ENCODE results near the gene ZFHX2. TPM values are rescaled to one million over a fixed set of nuclear protein-coding genes. Genes with fewer than 3 reads are reported as not detected.
"Not testable (repeated sequence)": the region's sequence is repeated elsewhere in the genome, so short reads cannot be mapped to it uniquely, and the experiment has no call there.

ZFHX2 gene
- polyA plus RNA-seq, 1 donor (not counting 4 experiments of a cell fraction or from before 2014, with no cell fraction given): 0.18 TPM

- Histone ChIP-seq H3K9ac (ENCODE audit: control insufficient read depth, extremely low read depth, insufficient read depth, low read length) (no peak overlapping the region), H3K27me3 (ENCODE audit: control insufficient read depth, extremely low read depth, insufficient read depth, low read length) (no peaks in the 10 kb centered on the region), H3K27ac (ENCODE audit: control insufficient read depth, insufficient read depth, low read length) (no peak overlapping the region), H3K36me3 (ENCODE audit: control insufficient read depth in 2 of 2, extremely low read depth in 1 of 2, insufficient read depth in 2 of 2, low read length in 2 of 2) (no peaks in the 10 kb centered on the region), H3K4me1 (ENCODE audit: control insufficient read depth, extremely low read depth, insufficient read depth, low read length) (no peaks in the 10 kb centered on the region), H2AFZ (ENCODE audit: control insufficient read depth, low read length) (no peak overlapping the region), H4K20me1 (ENCODE audit: control insufficient read depth, extremely low read depth, insufficient read depth, low read length) (no peaks in the 10 kb centered on the region), H3K9me1 (ENCODE audit: control insufficient read depth, extremely low read depth, insufficient read depth, low read length) (no peaks in the 10 kb centered on the region), H3K4me3 (ENCODE audit: control insufficient read depth in 2 of 3, extremely low read depth in 1 of 3, insufficient read depth in 2 of 3, low read depth in 1 of 3, low read length in 3 of 3) (no peak overlapping the region), H3K4me2 (ENCODE audit: control insufficient read depth, extremely low read depth, insufficient read depth, low read depth, low read length) (no peak overlapping the region), H3K79me2 (ENCODE audit: control insufficient read depth, insufficient read depth, low read length) (no peaks in the 10 kb centered on the region), H3K9me3 (ENCODE audit: control insufficient read depth, low read depth, low read length) (no peaks in the 10 kb centered on the region)
- dilution Hi-C loops (cut with MboI; ENCODE audit: extremely low pct_ligation_motif_present, low sequenced_read_pairs): no loop called here
- DNase-seq (ENCODE audit: low read depth, low spot score): no peak
- no peak for TF ChIP-seq CTCF (optimal IDR thresholded peaks at IDR 0.05 in 1 of 3, IDR thresholded peaks at IDR 0.05 in 1 of 3, conservative IDR thresholded peaks at IDR 0.05 in 1 of 3; ENCODE audit: extremely low read depth in 1 of 3, insufficient read depth in 2 of 3, low read length in 3 of 3)
- no peak for TF ChIP-seq EZH2 (IDR thresholded peaks at IDR 0.05; ENCODE audit: low read length)
- FAIRE-seq: no peak
These were observed 48.8 kb upstream of the ZFHX2 start for GRCh38 chr14:23600322-23600707.

- DNase-seq (ENCODE audit: low read depth, low spot score); H4K20me1 ChIP-seq (ENCODE audit: control insufficient read depth, extremely low read depth, insufficient read depth, low read length); H3K4me3 ChIP-seq (ENCODE audit: control insufficient read depth in 2 of 3, extremely low read depth in 1 of 3, insufficient read depth in 2 of 3, low read depth in 1 of 3, low read length in 3 of 3); H3K79me2 ChIP-seq (ENCODE audit: control insufficient read depth, insufficient read depth, low read length); H3K27ac ChIP-seq (ENCODE audit: control insufficient read depth, insufficient read depth, low read length); H3K9me3 ChIP-seq (ENCODE audit: control insufficient read depth, low read depth, low read length); H3K36me3 ChIP-seq (ENCODE audit: control insufficient read depth in 2 of 2, extremely low read depth in 1 of 2, insufficient read depth in 2 of 2, low read length in 2 of 2); H3K9me1 ChIP-seq (ENCODE audit: control insufficient read depth, extremely low read depth, insufficient read depth, low read length); H3K27me3 ChIP-seq (ENCODE audit: control insufficient read depth, extremely low read depth, insufficient read depth, low read length); FAIRE-seq; H3K4me2 ChIP-seq (ENCODE audit: control insufficient read depth, extremely low read depth, insufficient read depth, low read depth, low read length); H2AFZ ChIP-seq (ENCODE audit: control insufficient read depth, low read length); H3K4me1 ChIP-seq (ENCODE audit: control insufficient read depth, extremely low read depth, insufficient read depth, low read length); dilution Hi-C loops (cut with MboI; ENCODE audit: extremely low pct_ligation_motif_present, low sequenced_read_pairs); H3K9ac ChIP-seq (ENCODE audit: control insufficient read depth, extremely low read depth, insufficient read depth, low read length): not testable (repeated sequence)
These were observed 42.6 kb upstream of the ZFHX2 start for GRCh38 chr14:23594191-23594590.

DNA sequence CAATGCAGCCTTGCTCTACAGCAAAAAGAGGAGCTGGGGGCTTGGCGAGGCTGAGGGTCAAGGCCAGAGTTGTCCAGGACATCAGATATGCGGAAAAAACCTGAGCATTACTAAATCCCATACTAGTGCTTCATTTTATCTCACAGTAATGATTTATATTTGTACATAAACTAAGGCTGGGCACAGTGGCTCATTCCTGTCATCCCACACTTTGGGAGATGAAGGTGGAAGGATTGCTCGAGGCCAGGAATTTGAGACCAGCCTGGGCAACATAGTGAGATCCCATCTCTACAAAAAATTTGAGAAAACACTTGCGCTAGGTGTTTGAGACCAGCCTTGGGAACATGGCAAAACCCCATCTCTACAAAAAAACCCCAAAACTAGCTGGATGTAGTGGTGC is 38.6 kb upstream of the ZFHX2 start:
- DNase-seq (ENCODE audit: low read depth, low spot score) (no peak), FAIRE-seq (no peak)
- TF ChIP-seq EZH2 (IDR thresholded peaks at IDR 0.05; ENCODE audit: low read length) (no peak), CTCF (optimal IDR thresholded peaks at IDR 0.05 in 1 of 3, IDR thresholded peaks at IDR 0.05 in 1 of 3, conservative IDR thresholded peaks at IDR 0.05 in 1 of 3; ENCODE audit: extremely low read depth in 1 of 3, insufficient read depth in 2 of 3, low read length in 3 of 3) (no peak)
- no peaks in the 10 kb centered on the region for H3K9me1 ChIP-seq (ENCODE audit: control insufficient read depth, extremely low read depth, insufficient read depth, low read length)
- no peak overlapping the region for H3K4me2 ChIP-seq (ENCODE audit: control insufficient read depth, extremely low read depth, insufficient read depth, low read depth, low read length)
- dilution Hi-C loops (cut with MboI; ENCODE audit: extremely low pct_ligation_motif_present, low sequenced_read_pairs): no loop called here
- no peaks in the 10 kb centered on the region for H4K20me1 ChIP-seq (ENCODE audit: control insufficient read depth, extremely low read depth, insufficient read depth, low read length)
- H3K79me2 ChIP-seq (ENCODE audit: control insufficient read depth, insufficient read depth, low read length): no peaks in the 10 kb centered on the region
- no peak overlapping the region for H3K9ac ChIP-seq (ENCODE audit: control insufficient read depth, extremely low read depth, insufficient read depth, low read length)
- no peaks in the 10 kb centered on the region for H3K36me3 ChIP-seq (ENCODE audit: control insufficient read depth in 2 of 2, extremely low read depth in 1 of 2, insufficient read depth in 2 of 2, low read length in 2 of 2)
- no peaks in the 10 kb centered on the region for H3K4me1 ChIP-seq (ENCODE audit: control insufficient read depth, extremely low read depth, insufficient read depth, low read length)
- H2AFZ ChIP-seq (ENCODE audit: control insufficient read depth, low read length): no peak overlapping the region
- no peaks in the 10 kb centered on the region for H3K27me3 ChIP-seq (ENCODE audit: control insufficient read depth, extremely low read depth, insufficient read depth, low read length)
- no peak overlapping the region for H3K27ac ChIP-seq (ENCODE audit: control insufficient read depth, insufficient read depth, low read length)
- H3K4me3 ChIP-seq (ENCODE audit: control insufficient read depth in 2 of 3, extremely low read depth in 1 of 3, insufficient read depth in 2 of 3, low read depth in 1 of 3, low read length in 3 of 3): no peak overlapping the region
- no peaks in the 10 kb centered on the region for H3K9me3 ChIP-seq (ENCODE audit: control insufficient read depth, low read depth, low read length)
